ENCODE data around the gene SPTSSB. TPM values are rescaled to one million over a fixed set of nuclear protein-coding genes. Genes with fewer than 3 reads are reported as not detected.

SPTSSB gene
- total RNA-seq, 1 experiment from 2014 or later: not detected

DNA sequence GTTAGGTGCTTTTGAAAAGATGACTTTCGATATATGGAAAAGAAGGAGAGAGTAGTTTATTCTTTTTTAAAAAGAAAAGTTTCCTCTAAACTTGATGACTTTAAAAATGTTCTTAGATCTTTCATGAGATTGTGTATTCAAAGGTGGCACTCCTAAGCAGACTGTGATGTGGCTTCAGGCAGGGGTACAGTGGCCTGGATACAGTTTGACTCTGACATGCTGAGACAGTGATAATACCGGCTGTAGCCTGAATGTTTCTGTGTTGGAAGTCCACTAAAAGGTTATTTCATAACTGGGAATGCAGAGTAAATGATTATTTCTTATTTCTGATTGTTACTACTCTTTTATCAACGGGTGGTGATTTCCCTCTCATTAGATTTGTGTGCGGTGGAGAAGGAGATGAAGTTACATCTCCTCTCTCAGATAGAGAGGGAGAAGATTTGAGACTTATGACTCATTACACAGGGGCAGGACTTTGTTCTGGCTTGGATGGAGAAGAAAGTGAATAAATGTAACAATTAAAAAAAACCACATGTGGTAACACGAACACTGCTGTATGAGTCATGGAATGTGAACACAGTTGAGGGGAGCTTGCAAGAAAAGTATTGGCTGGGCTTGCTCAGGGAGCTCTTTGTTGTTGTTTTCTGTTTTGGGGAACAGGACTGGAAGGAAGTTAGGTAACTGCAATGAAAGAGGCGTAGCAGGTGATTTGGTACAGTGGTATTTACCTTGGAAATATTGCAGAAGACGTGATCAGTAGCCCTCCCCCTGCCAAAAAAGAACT, 21.6 kb downstream of the SPTSSB start:
- in situ Hi-C loops (cut with HindIII; ENCODE audit: low pct_unique_long_range_greater_than_20kb, low sequenced_read_pairs): no loop called here

GRCh38 chr3:161348796-161349400, 22.4 kb downstream of the SPTSSB start:
- in situ Hi-C loops (cut with HindIII; ENCODE audit: low pct_unique_long_range_greater_than_20kb, low sequenced_read_pairs): no loop called here
- no peak for DNase-seq (ENCODE audit: low read depth)

More for the DNA sequence above, 21.6 kb downstream of the SPTSSB start:
- DNase-seq (ENCODE audit: low read depth): peak; percentile 54

DNA sequence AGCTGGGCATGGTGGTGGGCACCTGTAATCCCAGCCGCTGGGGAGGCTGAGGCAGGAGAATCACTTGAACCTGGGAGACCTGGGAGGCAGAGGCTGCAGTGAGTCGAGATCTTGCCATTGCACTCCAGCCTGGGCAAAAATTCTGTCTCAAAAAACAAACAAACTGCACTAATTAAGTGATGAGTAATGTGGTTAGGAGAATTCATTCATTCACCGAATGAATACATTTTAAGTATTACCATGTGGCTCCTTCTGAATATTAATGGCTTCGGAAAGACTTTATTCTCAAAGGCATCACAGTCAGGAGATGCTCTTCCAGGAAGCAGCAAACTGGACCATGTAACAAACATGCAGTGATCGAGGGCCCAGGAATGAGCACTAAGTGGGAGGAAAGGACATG, 23.6 kb downstream of the SPTSSB start:
- DNase-seq (ENCODE audit: low read depth): no peak
- in situ Hi-C loops (cut with HindIII; ENCODE audit: low pct_unique_long_range_greater_than_20kb, low sequenced_read_pairs): no loop called here

DNA sequence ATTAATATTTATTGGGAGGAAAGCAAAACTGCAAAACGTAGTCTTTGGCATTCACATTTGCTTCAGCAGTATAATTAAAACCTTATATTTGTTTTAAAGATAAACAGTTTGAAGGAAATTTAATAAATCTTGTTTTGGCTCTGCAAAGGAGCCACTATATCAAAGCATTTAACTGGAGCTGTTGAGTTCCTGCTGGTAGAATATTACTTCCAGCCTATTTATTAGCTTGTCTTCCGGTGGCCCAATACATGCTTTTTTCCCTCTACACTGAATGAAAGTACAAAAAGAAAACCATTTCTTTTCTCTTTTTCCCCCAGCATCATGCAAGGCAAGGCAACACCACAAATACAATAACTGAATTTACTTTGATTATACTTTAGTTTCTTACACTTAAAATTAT, 26.3 kb downstream of the SPTSSB start:
- in situ Hi-C loops (cut with HindIII; ENCODE audit: low pct_unique_long_range_greater_than_20kb, low sequenced_read_pairs): no loop called here
- DNase-seq (ENCODE audit: low read depth): no peak

- in situ Hi-C loops (cut with HindIII; ENCODE audit: low pct_unique_long_range_greater_than_20kb, low sequenced_read_pairs): no loop called here
- DNase-seq (ENCODE audit: low read depth): no peak
Observed at GRCh38 chr3:161343986-161344385, 27.3 kb downstream of the SPTSSB start.

DNA sequence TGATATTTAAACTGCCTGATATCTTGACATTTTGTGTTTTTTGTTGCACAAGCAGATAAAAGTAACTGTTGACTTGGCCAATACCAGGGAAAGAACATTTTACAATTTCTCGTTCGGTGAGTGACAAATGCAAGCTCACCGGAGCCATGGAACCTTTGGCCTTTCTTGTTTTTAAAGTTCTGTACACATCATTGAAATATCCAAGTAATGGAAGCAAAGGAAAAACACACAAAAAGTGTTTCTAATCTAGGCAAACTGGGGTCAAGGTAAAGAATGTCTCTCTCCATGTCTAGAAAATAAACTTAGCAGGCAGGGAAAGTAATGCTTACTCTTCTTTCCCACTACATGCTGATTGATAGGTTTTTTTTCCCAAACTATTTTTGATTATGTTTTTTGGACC, 27.8 kb downstream of the SPTSSB start:
- no peak for DNase-seq (ENCODE audit: low read depth)
- in situ Hi-C loops (cut with HindIII; ENCODE audit: low pct_unique_long_range_greater_than_20kb, low sequenced_read_pairs): no loop called here

GRCh38 chr3:161342629-161343028, 28.7 kb downstream of the SPTSSB start:
- no peak for DNase-seq (ENCODE audit: low read depth)
- in situ Hi-C loops (cut with HindIII; ENCODE audit: low pct_unique_long_range_greater_than_20kb, low sequenced_read_pairs): no loop called here

DNA sequence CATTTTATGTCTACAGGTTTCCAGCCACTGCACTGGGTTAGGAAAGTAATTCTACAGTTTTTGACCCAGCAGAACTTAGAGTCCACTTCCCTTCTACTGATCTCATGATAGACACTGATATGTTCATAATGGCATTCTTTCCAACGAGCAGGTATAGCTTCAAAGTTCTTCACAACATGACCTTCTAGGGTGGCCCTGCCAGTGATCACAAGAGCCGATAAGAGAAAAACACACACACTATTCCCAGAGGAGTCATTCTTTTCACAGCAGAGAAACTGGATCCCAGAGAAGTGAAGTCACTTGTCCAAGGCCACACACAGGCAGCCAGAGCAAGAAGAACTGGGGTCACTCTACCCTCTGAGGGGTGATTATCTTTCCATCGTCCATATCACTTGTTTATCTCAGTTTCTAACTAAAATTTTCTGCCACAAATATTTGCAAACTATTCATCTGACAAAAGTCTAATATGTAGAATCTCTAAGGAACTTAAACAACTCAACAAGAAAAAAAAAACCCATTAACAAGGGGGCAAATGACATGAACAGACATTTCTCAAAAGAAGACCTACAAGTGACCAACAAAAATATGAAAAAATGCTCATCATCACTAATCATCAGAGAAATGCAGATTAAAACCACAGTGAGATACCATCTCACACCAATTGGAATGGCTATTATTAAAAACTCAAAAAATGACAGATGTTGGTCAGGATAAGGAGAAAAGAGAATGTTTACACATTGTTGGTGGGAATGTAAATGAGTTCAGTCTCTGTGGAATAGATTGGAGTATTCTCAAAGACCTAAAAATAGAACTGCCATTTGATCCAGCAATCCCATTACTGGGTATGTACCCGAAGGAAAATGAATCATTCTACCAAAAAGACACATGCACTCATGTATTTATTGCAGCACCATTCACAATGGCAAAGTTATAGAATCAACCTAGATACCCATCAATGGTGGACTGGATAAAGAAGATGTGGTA, 31.5 kb downstream of the SPTSSB start:
- in situ Hi-C loops (cut with HindIII; ENCODE audit: low pct_unique_long_range_greater_than_20kb, low sequenced_read_pairs): no loop called here
- no peak for DNase-seq (ENCODE audit: low read depth)

DNA sequence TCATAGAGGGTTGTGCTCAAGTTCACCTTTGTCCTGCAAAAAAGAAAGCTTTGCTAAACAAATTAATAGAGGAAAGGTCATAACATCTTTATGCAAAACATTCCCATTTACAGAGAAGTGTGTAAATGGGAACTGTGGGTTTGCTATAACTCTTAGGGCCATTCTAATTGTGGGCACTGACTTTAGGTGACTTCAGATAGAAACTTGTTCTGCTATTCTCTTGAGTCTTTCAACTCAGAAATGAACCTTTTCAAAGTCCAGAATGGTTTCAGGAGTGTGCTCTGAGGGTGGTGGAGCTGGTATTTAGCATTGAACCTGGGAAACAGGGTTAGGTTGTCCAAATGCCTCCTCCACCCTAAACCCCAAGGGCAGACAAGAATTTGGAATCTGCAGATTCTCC, 34.0 kb downstream of the SPTSSB start:
- no peak for DNase-seq (ENCODE audit: low read depth)
- in situ Hi-C loops (cut with HindIII; ENCODE audit: low pct_unique_long_range_greater_than_20kb, low sequenced_read_pairs): no loop called here

GRCh38 chr3:161336661-161337060, 34.7 kb downstream of the SPTSSB start:
- DNase-seq (ENCODE audit: low read depth): no peak
- in situ Hi-C loops (cut with HindIII; ENCODE audit: low pct_unique_long_range_greater_than_20kb, low sequenced_read_pairs): no loop called here

DNA sequence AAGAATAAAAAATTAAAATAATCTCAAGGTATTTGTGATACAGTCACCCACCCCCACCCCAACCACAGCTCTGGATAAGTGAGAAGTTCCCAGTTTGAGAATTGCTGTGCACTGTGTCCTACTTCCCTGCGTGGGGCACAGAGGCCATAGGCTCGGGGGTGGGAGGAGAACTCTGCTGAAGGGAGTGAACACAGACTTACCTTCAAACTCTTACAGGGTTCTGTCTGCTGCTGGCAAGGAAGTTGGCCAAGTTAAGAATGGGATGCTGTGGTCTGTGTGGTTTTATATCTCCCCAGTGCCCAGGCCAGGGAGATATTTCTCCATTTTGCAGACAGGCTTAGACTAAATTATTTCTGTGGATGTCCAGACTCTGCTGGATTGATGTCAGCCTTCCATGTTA, 37.6 kb downstream of the SPTSSB start:
- no peak for DNase-seq (ENCODE audit: low read depth)
- in situ Hi-C loops (cut with HindIII; ENCODE audit: low pct_unique_long_range_greater_than_20kb, low sequenced_read_pairs): no loop called here

- in situ Hi-C loops (cut with HindIII; ENCODE audit: low pct_unique_long_range_greater_than_20kb, low sequenced_read_pairs): no loop called here
Observed at GRCh38 chr3:161332792-161333191, 38.5 kb downstream of the SPTSSB start.

GRCh38 chr3:161325059-161325458, 46.3 kb downstream of the SPTSSB start:
- no peak for DNase-seq (ENCODE audit: low read depth)
- in situ Hi-C loops (cut with HindIII; ENCODE audit: low pct_unique_long_range_greater_than_20kb, low sequenced_read_pairs): no loop called here

More at GRCh38 chr3:161332792-161333191, 38.5 kb downstream of the SPTSSB start:
- DNase-seq (ENCODE audit: low read depth): no peak

DNA sequence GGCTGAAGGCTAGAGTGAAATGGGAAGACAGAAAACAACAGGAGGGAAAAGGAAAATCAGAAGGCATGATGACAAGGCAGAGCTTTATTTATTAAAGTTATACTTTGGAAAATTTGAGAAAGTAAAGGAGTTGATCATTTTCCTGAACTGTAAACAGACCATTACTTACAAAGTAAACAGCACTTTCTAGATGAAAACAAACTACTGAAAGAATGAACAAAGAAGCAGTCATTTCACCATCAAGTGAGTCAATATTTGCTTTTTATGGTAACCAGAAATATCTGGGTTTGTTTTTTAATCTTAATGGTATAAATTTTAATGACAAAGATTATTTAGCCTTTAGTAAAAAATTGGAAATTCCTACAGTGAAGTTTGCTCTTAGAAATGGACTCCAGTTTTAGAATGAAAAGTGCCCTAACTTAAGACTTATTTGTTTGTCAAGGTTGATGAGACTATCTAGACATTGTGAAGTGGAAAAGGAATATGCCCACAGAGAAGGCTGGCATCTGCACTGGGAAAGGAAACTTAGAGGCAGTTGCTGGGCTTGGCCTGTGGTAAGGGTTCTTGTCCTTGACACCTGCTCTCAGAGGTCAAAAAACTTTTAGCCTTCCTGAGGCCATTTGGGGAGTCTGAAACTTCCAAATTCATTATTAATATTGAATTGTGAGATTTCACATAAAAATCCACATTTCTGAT, 47.2 kb downstream of the SPTSSB start:
- in situ Hi-C loops (cut with HindIII; ENCODE audit: low pct_unique_long_range_greater_than_20kb, low sequenced_read_pairs): no loop called here
- DNase-seq (ENCODE audit: low read depth): no peak

GRCh38 chr3:161322781-161323568, 48.3 kb downstream of the SPTSSB start:
- DNase-seq (ENCODE audit: low read depth): no peak
- in situ Hi-C loops (cut with HindIII; ENCODE audit: low pct_unique_long_range_greater_than_20kb, low sequenced_read_pairs): no loop called here

DNA sequence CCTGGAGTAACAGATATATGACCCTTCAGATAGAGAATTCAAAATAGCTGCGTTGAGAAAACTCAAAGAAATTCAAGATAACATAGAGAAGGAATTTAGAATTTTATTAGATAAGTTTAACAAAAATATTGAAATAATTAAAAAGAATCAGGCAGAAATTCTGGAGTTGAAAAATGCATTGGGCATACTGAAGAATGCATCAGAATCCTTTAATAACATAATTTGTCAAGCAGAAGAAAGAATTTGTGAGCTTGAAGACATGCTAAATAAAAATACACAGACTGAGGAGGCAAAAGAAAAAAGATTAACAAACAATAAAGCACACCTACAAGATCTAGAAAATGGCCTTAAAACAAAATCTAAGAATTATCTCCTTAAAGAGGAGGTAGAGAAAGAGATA, 50.5 kb downstream of the SPTSSB start:
- no peak for DNase-seq (ENCODE audit: low read depth)

DNA sequence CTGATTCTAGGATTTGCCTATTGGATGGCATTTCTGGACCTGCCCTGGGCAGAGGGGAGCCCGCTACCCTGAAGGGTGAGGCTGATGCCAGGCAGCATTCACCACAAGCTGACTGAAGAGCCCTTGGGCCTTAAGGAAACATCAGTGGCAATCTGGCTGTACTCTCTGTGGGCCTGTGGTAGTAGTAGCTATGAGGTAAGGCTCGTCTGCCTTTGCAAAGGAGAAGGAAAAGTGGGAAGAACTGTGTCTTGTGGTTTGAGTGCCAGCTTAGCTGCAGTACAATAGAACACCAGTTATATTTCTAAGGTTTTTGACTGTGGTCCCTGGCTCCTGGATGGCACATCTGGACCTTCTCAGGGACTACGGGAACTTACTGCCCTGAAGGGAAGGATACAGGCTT, 51.5 kb downstream of the SPTSSB start:
- DNase-seq (ENCODE audit: low read depth): no peak
- in situ Hi-C loops (cut with HindIII; ENCODE audit: low pct_unique_long_range_greater_than_20kb, low sequenced_read_pairs): no loop called here

More for the DNA sequence above, 50.5 kb downstream of the SPTSSB start:
- in situ Hi-C loops (cut with HindIII; ENCODE audit: low pct_unique_long_range_greater_than_20kb, low sequenced_read_pairs): no loop called here

DNA sequence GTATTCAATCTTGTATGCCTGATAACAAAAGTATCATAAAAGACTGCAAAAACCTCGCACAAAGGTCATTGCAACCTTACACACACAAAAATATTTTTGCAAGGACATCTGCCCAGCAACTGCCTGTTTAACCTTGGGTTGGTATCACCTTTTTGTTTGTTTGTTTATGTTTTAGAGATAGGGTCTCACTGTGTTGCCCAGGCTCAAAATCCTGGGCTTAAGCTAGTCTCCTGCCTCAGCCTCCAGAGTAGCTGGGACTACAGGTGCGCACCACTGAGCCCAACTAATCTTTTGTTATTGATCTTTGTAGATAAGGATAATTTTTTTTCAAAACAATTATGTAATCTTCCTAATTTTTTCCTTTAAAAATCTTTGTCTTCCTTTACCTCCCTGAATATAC, 54.2 kb downstream of the SPTSSB start:
- in situ Hi-C loops (cut with HindIII; ENCODE audit: low pct_unique_long_range_greater_than_20kb, low sequenced_read_pairs): no loop called here
- DNase-seq (ENCODE audit: low read depth): no peak
